ENCODE data around the gene POMC.

DNA sequence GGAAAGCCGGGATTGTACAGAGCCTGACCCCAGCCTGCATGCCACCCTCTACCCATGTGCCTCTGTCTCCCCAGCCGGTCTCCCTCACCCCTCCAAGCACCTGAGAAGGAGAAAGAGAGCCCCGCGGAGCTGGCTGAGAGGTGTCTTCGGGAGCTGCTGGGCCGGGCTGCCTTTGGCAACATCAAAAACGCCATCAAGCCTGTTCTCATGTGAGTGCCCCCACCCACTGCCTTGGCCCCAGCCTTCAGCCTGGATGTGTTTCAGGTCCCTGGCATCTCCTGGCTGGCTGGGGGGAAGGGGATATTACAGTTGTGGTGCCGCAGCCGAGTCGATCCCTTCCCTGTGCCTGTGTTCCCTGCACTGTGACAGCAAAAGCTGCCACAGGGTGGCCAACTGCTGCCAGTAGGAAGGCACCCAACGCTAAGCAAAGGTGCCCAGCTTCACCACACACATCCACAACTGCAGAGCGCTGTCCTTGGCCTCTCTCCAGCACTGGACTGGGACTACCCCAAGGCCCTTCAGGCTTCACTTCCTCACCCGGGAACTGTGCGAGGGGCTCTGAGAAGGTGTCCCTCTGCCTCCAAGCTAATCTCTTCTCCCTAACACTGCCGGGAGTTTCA is 38.4 kb downstream of the POMC start:
- TF ChIP-seq CTCF (IDR thresholded peaks at IDR 0.05), result no peak
- no peak for TF ChIP-seq POLR2A (IDR thresholded peaks at IDR 0.05)
